SH-SY5Y (cell line): ENCODE results near the gene NR2F1-AS1.

ENCODE experiments used
- GATA2 ChIP-seq: IDR thresholded peaks from 2 replicates; pipeline ENCODE4 v1.6.1; 2011; ENCODE audit warnings: mild to moderate bottlenecking, low read depth, low read length
- GATA3 ChIP-seq: IDR thresholded peaks from 2 replicates; pipeline ENCODE4 v1.6.1; 2011; ENCODE audit warnings: low read depth, mild to moderate bottlenecking, low read length, moderate library complexity

DNA sequence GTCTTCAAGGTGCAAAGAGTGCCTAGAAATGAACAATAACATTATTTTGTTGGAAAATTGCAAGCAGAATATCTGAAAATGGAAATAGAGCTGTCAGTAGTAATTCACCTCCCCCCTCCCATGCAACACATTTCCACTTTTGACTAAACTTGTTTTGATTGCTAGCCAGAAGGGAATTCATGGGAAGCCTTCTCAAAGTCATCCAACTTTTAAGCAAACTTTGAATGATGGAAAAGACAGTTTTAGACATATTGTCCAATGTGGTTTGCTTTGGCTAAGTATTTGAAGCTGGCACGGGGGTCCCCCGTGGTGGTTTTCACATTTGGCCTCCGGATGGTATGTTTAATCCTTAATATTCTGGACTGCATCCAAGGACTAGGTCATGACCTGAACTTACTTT is 9.5 kb upstream of the NR2F1-AS1 start:
- no peak for TF ChIP-seq GATA3
- no peak for TF ChIP-seq GATA2
